Lower leg skin (tissue), 4 donors: Measurements from ENCODE around the gene NAPSA. TPM values are rescaled to one million over a fixed set of nuclear protein-coding genes. Genes with fewer than 3 reads are reported as not detected.
"Not testable (repeated sequence)": the region's sequence is repeated elsewhere in the genome, so short reads cannot be mapped to it uniquely, and the experiment has no call there.

Experiments used
- DNase-seq, 2 donors: peaks; one replicate each; pipeline ENCODE4 v3.0.0-alpha.2; 2019; ENCODE audit warnings: low spot score in 2 of 2
- H3K4me3 ChIP-seq: fragments of 200-600 bp; sonication (generic); 2 replicates; pipeline ENCODE4 v1.5.1; 2017; ENCODE audit warnings: mild to moderate bottlenecking, low read depth; ENCODE audit not compliant: poor library complexity, severe bottlenecking
- CTCF ChIP-seq, 3 donors: fragments of 450-650 bp; IDR thresholded peaks; one replicate each; pipeline ENCODE4 v1.5.1; 2016; ENCODE audit warnings: antibody characterized with exemption in 3 of 3, mild to moderate bottlenecking in 3 of 3, moderate library complexity in 2 of 3
- POLR2A ChIP-seq, 2 donors: fragments of 450-650 bp; IDR thresholded peaks; one replicate each; pipeline ENCODE4 v1.6.1; 2016 to 2017; ENCODE audit warnings: antibody characterized with exemption in 2 of 2, mild to moderate bottlenecking in 1 of 2, moderate library complexity in 1 of 2
- WGBS, 2 donors: methylation state at CpG; one replicate each; pipeline ENCODE4 v1.1.5; 2018; 5-methylcytosine and 5-hydroxymethylcytosine counted together
- intact Hi-C: fragments of 100-400 bp; cut with DNase I; formaldehyde crosslinking; loops from one replicate; pipeline ENCODE4 v1.15.0; 2023; ENCODE audit warnings: low total_unique reads
- total RNA-seq, 4 donors: library from RNA; depleted of rRNA; stranded (reverse); fragments of >200 nt; gene quantifications; one replicate each; pipeline ENCODE4 v1.1.0, GENCODE V29; 2016

The NAPSA gene
- total RNA-seq, 4 donors from 2014 or later = 0.51 to 5.9 (median 2.6) TPM

- intact Hi-C loops = no loop called here
- TF ChIP-seq POLR2A (IDR thresholded peaks at IDR 0.05) = no peak
- TF ChIP-seq CTCF (IDR thresholded peaks at IDR 0.05) = no peak
- DNase-seq = no peak
- H3K4me3 ChIP-seq = no peak overlapping the region
- 17 to 22% methylated on average over 10 of the region's 10 CpGs for WGBS, 2 donors
Observed at GRCh38 chr19:50331221-50331993, 34.0 kb downstream of the NAPSA start.

- intact Hi-C loops = no loop called here
- DNase-seq = peak; percentile 43 to 94
- no peak overlapping the region for H3K4me3 ChIP-seq
- 3 to 4% methylated on average over 45 of the region's 48 CpGs for WGBS, 2 donors
- no peak for TF ChIP-seq POLR2A (IDR thresholded peaks at IDR 0.05)
- no peak for TF ChIP-seq CTCF (IDR thresholded peaks at IDR 0.05)
Observed at GRCh38 chr19:50330365-50331078, 34.9 kb downstream of the NAPSA start.

GRCh38 chr19:50329926-50330294, 35.5 kb downstream of the NAPSA start:
- intact Hi-C loops, H3K4me3 ChIP-seq, DNase-seq: not testable (repeated sequence)
- WGBS, 2 donors = 14 to 18% methylated on average over 18 of the region's 18 CpGs

- no peak within 1 kb of the TSS for H3K4me3 ChIP-seq
- peak; percentile 99 to 100 for DNase-seq
- intact Hi-C loops = no loop called here
- TF ChIP-seq POLR2A (IDR thresholded peaks at IDR 0.05) (no peak), CTCF (IDR thresholded peaks at IDR 0.05) (no peak)
- 2% methylated on average over 39 to 40 of the region's 43 CpGs for WGBS, 2 donors
Observed at GRCh38 chr19:50329146-50329925, 36.1 kb downstream of the NAPSA start, which contains the start of gene KCNC3. KCNC3 (minus strand) TSS chr19:50329377; CDS start chr19:50329082, 295 bp downstream.

- H3K4me3 ChIP-seq = no peak overlapping the region
- no CpG with 5 or more reads among the region's 40 CpGs for WGBS, 2 donors
- no peak for DNase-seq
- no peak for TF ChIP-seq CTCF (IDR thresholded peaks at IDR 0.05)
- no peak for TF ChIP-seq POLR2A (IDR thresholded peaks at IDR 0.05)
- intact Hi-C loops = no loop called here
Observed at GRCh38 chr19:50328873-50329145, 36.6 kb downstream of the NAPSA start.
